Measurements from ENCODE around the gene SDC3. TPM values are rescaled to one million over a fixed set of nuclear protein-coding genes. Genes with fewer than 3 reads are reported as not detected.

The SDC3 gene
- total and polyA plus RNA-seq, 2 donors (not counting 1 experiment from before 2014, with no cell fraction given): 0.30 to 4.6 TPM

- POLR2A ChIA-PET: no interaction called here
- Histone ChIP-seq H2AFZ (ENCODE audit: insufficient read depth, low read depth, low read length, poor library complexity, severe bottlenecking) (no peak overlapping the region), H3K4me1 (ENCODE audit: control insufficient read depth in 2 of 2, insufficient read depth in 2 of 2, low read length in 2 of 2) (peaks cover 14 to 20% of the 10 kb centered on the region in 2 donors), H4K20me1 (ENCODE audit: control insufficient read depth, insufficient read depth, low read length, poor library complexity, severe bottlenecking) (no peaks in the 10 kb centered on the region), H3K27me3 (replicated peaks in 1 of 4; ENCODE audit: control extremely low read depth in 1 of 4, control insufficient read depth in 3 of 4, insufficient read depth in 4 of 4, low read length in 3 of 4) (peaks cover 0 to 20% (median 3%) of the 10 kb centered on the region in 4 experiments), H3K9ac (ENCODE audit: low read length) (no peak overlapping the region), H3K36me3 (replicated peaks in 1 of 2; ENCODE audit: control extremely low read depth in 1 of 2, control insufficient read depth in 1 of 2, extremely low read depth in 1 of 2, insufficient read depth in 2 of 2, low read length in 1 of 2) (no peaks in the 10 kb centered on the region), H3K79me2 (ENCODE audit: control insufficient read depth, insufficient read depth, low read length) (no peaks in the 10 kb centered on the region), H3K4me3 (ENCODE audit: control extremely low read depth in 1 of 5, extremely low read depth in 1 of 5, insufficient read depth in 1 of 5, low read depth in 2 of 5, low read length in 4 of 5) (no peak overlapping the region), H3K4me2 (replicated peaks; ENCODE audit: low read depth, low read length, poor library complexity, severe bottlenecking) (no peak overlapping the region), H3K9me3 (ENCODE audit: control extremely low read depth in 1 of 3, control insufficient read depth in 2 of 3, insufficient read depth in 1 of 3, low read length in 2 of 3) (peaks cover 0 to 9% (median 0%) of the 10 kb centered on the region in 3 donors), H3K27ac (ENCODE audit: low read length in 2 of 2) (no peak overlapping the region)
- Mint-ChIP-seq H3K27ac (no peak overlapping the region), H3K9me3 (ENCODE audit: insufficient read depth) (peaks cover 2% of the 10 kb centered on the region), H3K4me3 (no peak overlapping the region), H3K4me1 (peaks cover 27% of the 10 kb centered on the region), H3K27me3 (peaks cover 54% of the 10 kb centered on the region)
- TF ChIP-seq EZH2 (IDR thresholded peaks at IDR 0.05; ENCODE audit: borderline replicate concordance, insufficient read depth, low read depth, low read length, poor library complexity, severe bottlenecking): no peak
- TF ChIP-seq, protein P1, sequence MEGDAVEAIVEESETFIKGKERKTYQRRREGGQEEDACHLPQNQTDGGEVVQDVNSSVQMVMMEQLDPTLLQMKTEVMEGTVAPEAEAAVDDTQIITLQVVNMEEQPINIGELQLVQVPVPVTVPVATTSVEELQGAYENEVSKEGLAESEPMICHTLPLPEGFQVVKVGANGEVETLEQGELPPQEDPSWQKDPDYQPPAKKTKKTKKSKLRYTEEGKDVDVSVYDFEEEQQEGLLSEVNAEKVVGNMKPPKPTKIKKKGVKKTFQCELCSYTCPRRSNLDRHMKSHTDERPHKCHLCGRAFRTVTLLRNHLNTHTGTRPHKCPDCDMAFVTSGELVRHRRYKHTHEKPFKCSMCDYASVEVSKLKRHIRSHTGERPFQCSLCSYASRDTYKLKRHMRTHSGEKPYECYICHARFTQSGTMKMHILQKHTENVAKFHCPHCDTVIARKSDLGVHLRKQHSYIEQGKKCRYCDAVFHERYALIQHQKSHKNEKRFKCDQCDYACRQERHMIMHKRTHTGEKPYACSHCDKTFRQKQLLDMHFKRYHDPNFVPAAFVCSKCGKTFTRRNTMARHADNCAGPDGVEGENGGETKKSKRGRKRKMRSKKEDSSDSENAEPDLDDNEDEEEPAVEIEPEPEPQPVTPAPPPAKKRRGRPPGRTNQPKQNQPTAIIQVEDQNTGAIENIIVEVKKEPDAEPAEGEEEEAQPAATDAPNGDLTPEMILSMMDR (IDR thresholded peaks at IDR 0.05): no peak
- CTCF ChIA-PET: interaction anchor here (1.3 kb wide), 1 partner anchor 148 kb away, joined by 3 read pairs; no protein-coding TSS in a partner anchor
- intact Hi-C loops (cut with micrococcal nuclease): no loop called here
- DNase-seq (no peak), ATAC-seq (ENCODE audit: low read depth) (no peak)
- WGBS (ENCODE audit: insufficient coverage): 92% methylated on average over 7 of the region's 13 CpGs
Measured at GRCh38 chr1:30878559-30878958, 30.0 kb downstream of the SDC3 start.

- no peak overlapping the region for H3K4me2 ChIP-seq (replicated peaks; ENCODE audit: low read depth, low read length, poor library complexity, severe bottlenecking)
- H3K27me3 ChIP-seq (replicated peaks in 1 of 4; ENCODE audit: control extremely low read depth in 1 of 4, control insufficient read depth in 3 of 4, insufficient read depth in 4 of 4, low read length in 3 of 4): peaks cover 0 to 20% (median 3%) of the 10 kb centered on the region in 4 experiments
- ChIA-PET CTCF (interaction anchor here (0.7 kb wide), 1 partner anchor 72 kb away, joined by 3 read pairs; no protein-coding TSS in a partner anchor), POLR2A (no interaction called here)
- no peaks in the 10 kb centered on the region for H3K79me2 ChIP-seq (ENCODE audit: control insufficient read depth, insufficient read depth, low read length)
- H3K9ac ChIP-seq (ENCODE audit: low read length): no peak overlapping the region
- Mint-ChIP-seq H3K27me3 (peaks cover 55% of the 10 kb centered on the region), H3K4me1 (peaks cover 27% of the 10 kb centered on the region), H3K4me3 (no peak overlapping the region), H3K27ac (no peak overlapping the region), H3K9me3 (ENCODE audit: insufficient read depth) (peaks cover 3% of the 10 kb centered on the region)
- H3K4me3 ChIP-seq (ENCODE audit: control extremely low read depth in 1 of 5, extremely low read depth in 1 of 5, insufficient read depth in 1 of 5, low read depth in 2 of 5, low read length in 4 of 5): no peak overlapping the region
- H3K4me1 ChIP-seq (ENCODE audit: control insufficient read depth in 2 of 2, insufficient read depth in 2 of 2, low read length in 2 of 2): peaks cover 14 to 20% of the 10 kb centered on the region in 2 donors
- peaks cover 0 to 14% (median 0%) of the 10 kb centered on the region in 3 donors for H3K9me3 ChIP-seq (ENCODE audit: control extremely low read depth in 1 of 3, control insufficient read depth in 2 of 3, insufficient read depth in 1 of 3, low read length in 2 of 3)
- H4K20me1 ChIP-seq (ENCODE audit: control insufficient read depth, insufficient read depth, low read length, poor library complexity, severe bottlenecking): no peaks in the 10 kb centered on the region
- DNase-seq (no peak), ATAC-seq (ENCODE audit: low read depth) (no peak)
- no peak overlapping the region for H2AFZ ChIP-seq (ENCODE audit: insufficient read depth, low read depth, low read length, poor library complexity, severe bottlenecking)
- H3K27ac ChIP-seq (ENCODE audit: low read length in 2 of 2): no peak overlapping the region
- TF ChIP-seq, protein P1 (IDR thresholded peaks at IDR 0.05): no peak
- TF ChIP-seq EZH2 (IDR thresholded peaks at IDR 0.05; ENCODE audit: borderline replicate concordance, insufficient read depth, low read depth, low read length, poor library complexity, severe bottlenecking): no peak
- intact Hi-C loops (cut with micrococcal nuclease): no loop called here
- WGBS (ENCODE audit: insufficient coverage): 81% methylated on average over 9 of the region's 9 CpGs
- no peaks in the 10 kb centered on the region for H3K36me3 ChIP-seq (replicated peaks in 1 of 2; ENCODE audit: control extremely low read depth in 1 of 2, control insufficient read depth in 1 of 2, extremely low read depth in 1 of 2, insufficient read depth in 2 of 2, low read length in 1 of 2)
Measured at GRCh38 chr1:30878016-30878415, 30.5 kb downstream of the SDC3 start.

All from B cell (primary cell).